T-helper 1 cell treated with Interleukin-12 subunit alpha and Interleukin-12 subunit beta and Interleukin-4 antibody, amounts not matched to agents 30 μg/mL and 1 μg/mL, for 36 hours (primary cell): ENCODE measurements around the gene TCF7L1.

Experiments
- H3K27ac Mint-ChIP-seq: one replicate; pipeline ENCODE4 v1.8.0; 2021; ENCODE audit warnings: mild to moderate bottlenecking, mixed read lengths
- H3K27me3 Mint-ChIP-seq: one replicate; pipeline ENCODE4 v1.8.0; 2021; ENCODE audit warnings: low read depth, mixed read lengths
- H3K36me3 Mint-ChIP-seq: one replicate; pipeline ENCODE4 v1.8.0; 2021; ENCODE audit warnings: low read depth, mixed read lengths
- H3K4me1 Mint-ChIP-seq: one replicate; pipeline ENCODE4 v1.8.0; 2021; ENCODE audit warnings: low read depth, mixed read lengths
- H3K4me3 Mint-ChIP-seq: one replicate; pipeline ENCODE4 v1.8.0; 2021; ENCODE audit warnings: mild to moderate bottlenecking, moderate library complexity, mixed read lengths
- H3K9me3 Mint-ChIP-seq: one replicate; pipeline ENCODE4 v1.8.0; 2021; ENCODE audit warnings: mixed read lengths

TCF7L1 gene

GRCh38 chr2:85164145-85164569 is 31.0 kb downstream of the TCF7L1 start:
- no peak overlapping the region for H3K27ac Mint-ChIP-seq
- H3K9me3 Mint-ChIP-seq: no peaks in the 10 kb centered on the region
- H3K4me3 Mint-ChIP-seq: no peak overlapping the region
- no peaks in the 10 kb centered on the region for H3K36me3 Mint-ChIP-seq
- no peaks in the 10 kb centered on the region for H3K4me1 Mint-ChIP-seq
- no peaks in the 10 kb centered on the region for H3K27me3 Mint-ChIP-seq

- Mint-ChIP-seq H3K36me3 (no peaks in the 10 kb centered on the region), H3K4me1 (no peaks in the 10 kb centered on the region), H3K27me3 (no peaks in the 10 kb centered on the region), H3K27ac (no peak overlapping the region), H3K9me3 (no peaks in the 10 kb centered on the region), H3K4me3 (no peak overlapping the region)
These were observed 32.0 kb downstream of the TCF7L1 start for GRCh38 chr2:85165088-85165690.

GRCh38 chr2:85166021-85166420 is 32.8 kb downstream of the TCF7L1 start:
- H3K27me3 Mint-ChIP-seq: peaks cover 4% of the 10 kb centered on the region
- no peaks in the 10 kb centered on the region for H3K4me1 Mint-ChIP-seq
- H3K4me3 Mint-ChIP-seq: no peak overlapping the region
- H3K9me3 Mint-ChIP-seq: no peaks in the 10 kb centered on the region
- H3K36me3 Mint-ChIP-seq: no peaks in the 10 kb centered on the region
- no peak overlapping the region for H3K27ac Mint-ChIP-seq

GRCh38 chr2:85167479-85167878 is 34.3 kb downstream of the TCF7L1 start:
- Mint-ChIP-seq H3K36me3 (no peaks in the 10 kb centered on the region), H3K27ac (no peak overlapping the region), H3K27me3 (peaks cover 4% of the 10 kb centered on the region), H3K4me3 (no peak overlapping the region), H3K9me3 (no peaks in the 10 kb centered on the region), H3K4me1 (no peaks in the 10 kb centered on the region)

- Mint-ChIP-seq H3K27ac (no peak overlapping the region), H3K4me1 (no peaks in the 10 kb centered on the region), H3K27me3 (peaks cover 4% of the 10 kb centered on the region), H3K36me3 (no peaks in the 10 kb centered on the region), H3K9me3 (no peaks in the 10 kb centered on the region), H3K4me3 (no peak overlapping the region)
These were observed 35.8 kb downstream of the TCF7L1 start for GRCh38 chr2:85168942-85169341.

GRCh38 chr2:85169581-85169980 is 36.4 kb downstream of the TCF7L1 start:
- no peaks in the 10 kb centered on the region for H3K4me1 Mint-ChIP-seq
- H3K9me3 Mint-ChIP-seq: no peaks in the 10 kb centered on the region
- H3K27me3 Mint-ChIP-seq: peaks cover 4% of the 10 kb centered on the region
- no peak overlapping the region for H3K4me3 Mint-ChIP-seq
- H3K36me3 Mint-ChIP-seq: no peaks in the 10 kb centered on the region
- H3K27ac Mint-ChIP-seq: no peak overlapping the region

GRCh38 chr2:85170938-85171475 is 37.8 kb downstream of the TCF7L1 start:
- no peaks in the 10 kb centered on the region for H3K4me1 Mint-ChIP-seq
- no peak overlapping the region for H3K4me3 Mint-ChIP-seq
- H3K36me3 Mint-ChIP-seq: no peaks in the 10 kb centered on the region

GRCh38 chr2:85171916-85172315 is 38.7 kb downstream of the TCF7L1 start:
- no peaks in the 10 kb centered on the region for H3K36me3 Mint-ChIP-seq
- H3K9me3 Mint-ChIP-seq: no peaks in the 10 kb centered on the region
- no peaks in the 10 kb centered on the region for H3K4me1 Mint-ChIP-seq
- H3K4me3 Mint-ChIP-seq: no peak overlapping the region
- H3K27me3 Mint-ChIP-seq: peaks cover 14% of the 10 kb centered on the region
- no peak overlapping the region for H3K27ac Mint-ChIP-seq

More at GRCh38 chr2:85170938-85171475, 37.8 kb downstream of the TCF7L1 start:
- no peak overlapping the region for H3K27ac Mint-ChIP-seq
- H3K27me3 Mint-ChIP-seq: peaks cover 7% of the 10 kb centered on the region
- H3K9me3 Mint-ChIP-seq: no peaks in the 10 kb centered on the region

- Mint-ChIP-seq H3K9me3 (no peaks in the 10 kb centered on the region), H3K27ac (no peak overlapping the region), H3K36me3 (no peaks in the 10 kb centered on the region), H3K27me3 (peaks cover 14% of the 10 kb centered on the region), H3K4me1 (peaks cover 5% of the 10 kb centered on the region), H3K4me3 (no peak overlapping the region)
These were observed 40.7 kb downstream of the TCF7L1 start for GRCh38 chr2:85173909-85174308.

GRCh38 chr2:85174943-85175342 is 41.8 kb downstream of the TCF7L1 start:
- Mint-ChIP-seq H3K36me3 (no peaks in the 10 kb centered on the region), H3K27ac (no peak overlapping the region), H3K4me1 (peaks cover 5% of the 10 kb centered on the region), H3K9me3 (no peaks in the 10 kb centered on the region), H3K4me3 (no peak overlapping the region), H3K27me3 (peaks cover 14% of the 10 kb centered on the region)

GRCh38 chr2:85175369-85176299 is 42.4 kb downstream of the TCF7L1 start:
- no peak overlapping the region for H3K27ac Mint-ChIP-seq
- H3K4me3 Mint-ChIP-seq: no peak overlapping the region
- H3K27me3 Mint-ChIP-seq: peaks cover 10% of the 10 kb centered on the region
- H3K4me1 Mint-ChIP-seq: peaks cover 5% of the 10 kb centered on the region
- H3K9me3 Mint-ChIP-seq: no peaks in the 10 kb centered on the region
- H3K36me3 Mint-ChIP-seq: no peaks in the 10 kb centered on the region

GRCh38 chr2:85177031-85177824 is 44.0 kb downstream of the TCF7L1 start:
- peaks cover 13% of the 10 kb centered on the region for H3K27me3 Mint-ChIP-seq
- no peak overlapping the region for H3K4me3 Mint-ChIP-seq
- H3K4me1 Mint-ChIP-seq: peaks cover 5% of the 10 kb centered on the region
- no peaks in the 10 kb centered on the region for H3K36me3 Mint-ChIP-seq
- no peaks in the 10 kb centered on the region for H3K9me3 Mint-ChIP-seq
- H3K27ac Mint-ChIP-seq: no peak overlapping the region

GRCh38 chr2:85178154-85178553 is 45.0 kb downstream of the TCF7L1 start:
- Mint-ChIP-seq H3K9me3 (no peaks in the 10 kb centered on the region), H3K4me3 (no peak overlapping the region), H3K36me3 (no peaks in the 10 kb centered on the region), H3K27me3 (peaks cover 13% of the 10 kb centered on the region), H3K4me1 (peaks cover 5% of the 10 kb centered on the region), H3K27ac (no peak overlapping the region)

GRCh38 chr2:85178980-85179411 is 45.8 kb downstream of the TCF7L1 start:
- H3K4me3 Mint-ChIP-seq: no peak overlapping the region
- H3K27me3 Mint-ChIP-seq: peaks cover 13% of the 10 kb centered on the region
- H3K4me1 Mint-ChIP-seq: peaks cover 5% of the 10 kb centered on the region
- H3K27ac Mint-ChIP-seq: no peak overlapping the region
- H3K9me3 Mint-ChIP-seq: no peaks in the 10 kb centered on the region
- H3K36me3 Mint-ChIP-seq: no peaks in the 10 kb centered on the region
